Measurements from ENCODE around the gene SLC12A2.

Gene SLC12A2

DNA sequence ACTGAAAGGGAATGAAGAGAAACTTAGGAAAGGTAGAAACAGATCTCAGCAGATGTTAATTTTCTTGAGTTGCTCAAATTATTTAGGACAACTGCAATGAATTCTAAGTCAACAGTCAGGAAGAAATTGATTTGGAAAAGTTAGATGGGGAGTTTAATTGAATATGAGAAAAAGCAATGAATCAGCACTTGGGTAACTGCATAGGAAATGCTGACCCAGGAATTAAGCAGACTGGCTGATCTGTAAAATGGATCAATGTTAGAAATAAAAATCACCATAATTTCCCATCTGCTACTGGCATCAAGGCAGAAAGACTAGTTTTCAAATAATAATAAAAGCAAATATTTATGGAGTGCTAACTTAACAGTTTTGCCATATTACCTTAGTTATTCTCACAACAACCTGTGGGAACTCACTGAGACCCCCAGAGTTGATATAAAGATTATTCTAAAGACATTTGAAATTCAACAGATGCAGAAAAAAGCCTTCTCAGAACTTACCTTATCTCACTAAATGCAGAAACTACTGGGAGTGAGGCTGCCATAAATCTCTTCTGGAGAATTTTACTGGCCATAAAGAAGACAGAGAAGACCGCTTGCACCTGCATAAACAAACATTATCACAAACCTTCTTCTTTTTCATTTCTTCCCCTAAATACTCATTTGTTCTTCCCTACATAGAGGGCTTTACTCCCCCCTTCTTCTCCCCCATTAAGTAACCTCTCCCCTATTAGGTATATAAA lies 22.8 kb upstream of the SLC12A2 start:
- TF ChIP-seq USF1 (IDR thresholded peaks at IDR 0.05) = no peak
- no peak for TF ChIP-seq EP300 (IDR thresholded peaks at IDR 0.05; ENCODE audit: borderline replicate concordance)
- no peak for TF ChIP-seq EGR1 (IDR thresholded peaks at IDR 0.05)
- TF ChIP-seq FOXM1 (IDR thresholded peaks at IDR 0.05; ENCODE audit: borderline replicate concordance, low read depth) = no peak
- no peak for TF ChIP-seq CEBPB (IDR thresholded peaks at IDR 0.05)
- no peak for TF ChIP-seq YY1 (IDR thresholded peaks at IDR 0.05; ENCODE audit: low read depth)
- TF ChIP-seq TCF12 (IDR thresholded peaks at IDR 0.05; ENCODE audit: low read depth) = no peak
- no peak for TF ChIP-seq ZBTB7A (IDR thresholded peaks at IDR 0.05; ENCODE audit: low read depth)
- TF ChIP-seq NFIC (IDR thresholded peaks at IDR 0.05) = no peak
- TF ChIP-seq TAF1 (IDR thresholded peaks at IDR 0.05; ENCODE audit: low read depth) = no peak
- TF ChIP-seq RAD21 (IDR thresholded peaks at IDR 0.05; ENCODE audit: low read depth) = no peak
- no peak for TF ChIP-seq TEAD4 (IDR thresholded peaks at IDR 0.05)
- TF ChIP-seq, protein P1, sequence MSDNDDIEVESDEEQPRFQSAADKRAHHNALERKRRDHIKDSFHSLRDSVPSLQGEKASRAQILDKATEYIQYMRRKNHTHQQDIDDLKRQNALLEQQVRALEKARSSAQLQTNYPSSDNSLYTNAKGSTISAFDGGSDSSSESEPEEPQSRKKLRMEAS (IDR thresholded peaks at IDR 0.05) = no peak
- TF ChIP-seq CREB1 (IDR thresholded peaks at IDR 0.05; ENCODE audit: low read depth) = no peak
- TF ChIP-seq REST (IDR thresholded peaks at IDR 0.05; ENCODE audit: low read depth) = no peak

- TF ChIP-seq USF1 (IDR thresholded peaks at IDR 0.05) = no peak
Observed at GRCh38 chr5:128062172-128062746, 21.3 kb upstream of the SLC12A2 start.

- no peak for TF ChIP-seq REST (IDR thresholded peaks at IDR 0.05; ENCODE audit: low read depth)
- TF ChIP-seq USF1 (IDR thresholded peaks at IDR 0.05) = no peak
- TF ChIP-seq TCF12 (IDR thresholded peaks at IDR 0.05; ENCODE audit: low read depth) = no peak
- no peak for TF ChIP-seq TEAD4 (IDR thresholded peaks at IDR 0.05)
- no peak for TF ChIP-seq EP300 (IDR thresholded peaks at IDR 0.05; ENCODE audit: borderline replicate concordance)
- no peak for TF ChIP-seq YY1 (IDR thresholded peaks at IDR 0.05; ENCODE audit: low read depth)
- TF ChIP-seq CEBPB (IDR thresholded peaks at IDR 0.05) = no peak
- no peak for TF ChIP-seq TAF1 (IDR thresholded peaks at IDR 0.05; ENCODE audit: low read depth)
- TF ChIP-seq ZBTB7A (IDR thresholded peaks at IDR 0.05; ENCODE audit: low read depth) = no peak
- TF ChIP-seq, protein P1 (IDR thresholded peaks at IDR 0.05) = no peak
- TF ChIP-seq CREB1 (IDR thresholded peaks at IDR 0.05; ENCODE audit: low read depth) = no peak
- TF ChIP-seq EGR1 (IDR thresholded peaks at IDR 0.05) = no peak
- TF ChIP-seq FOXM1 (IDR thresholded peaks at IDR 0.05; ENCODE audit: borderline replicate concordance, low read depth) = no peak
- TF ChIP-seq NFIC (IDR thresholded peaks at IDR 0.05) = no peak
- TF ChIP-seq RAD21 (IDR thresholded peaks at IDR 0.05; ENCODE audit: low read depth) = no peak
Observed at GRCh38 chr5:128074171-128074570, 9.4 kb upstream of the SLC12A2 start.

DNA sequence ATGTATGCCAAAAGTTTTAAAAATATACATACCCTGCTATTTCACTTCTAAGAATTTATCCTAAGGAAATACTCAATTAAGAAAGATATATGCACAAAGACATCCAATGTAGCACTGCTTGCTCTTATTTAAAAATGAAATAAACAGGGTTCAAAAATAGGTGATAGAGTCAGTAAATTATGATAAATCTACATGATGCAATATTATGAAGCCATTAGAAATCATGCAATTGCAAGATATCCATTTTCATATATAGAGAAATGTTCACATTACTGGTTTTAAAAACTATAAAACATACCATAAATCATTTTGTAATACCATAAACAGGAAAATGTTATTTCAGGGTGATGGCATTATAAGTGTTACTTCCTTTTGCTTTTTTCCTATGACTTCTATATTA lies 8.6 kb upstream of the SLC12A2 start:
- TF ChIP-seq FOXM1 (IDR thresholded peaks at IDR 0.05; ENCODE audit: borderline replicate concordance, low read depth) (no peak), TAF1 (IDR thresholded peaks at IDR 0.05; ENCODE audit: low read depth) (no peak), CREB1 (IDR thresholded peaks at IDR 0.05; ENCODE audit: low read depth) (no peak), YY1 (IDR thresholded peaks at IDR 0.05; ENCODE audit: low read depth) (no peak), EP300 (IDR thresholded peaks at IDR 0.05; ENCODE audit: borderline replicate concordance) (no peak), TCF12 (IDR thresholded peaks at IDR 0.05; ENCODE audit: low read depth) (no peak), NFIC (IDR thresholded peaks at IDR 0.05) (no peak), TEAD4 (IDR thresholded peaks at IDR 0.05) (no peak), CEBPB (IDR thresholded peaks at IDR 0.05) (no peak), ZBTB7A (IDR thresholded peaks at IDR 0.05; ENCODE audit: low read depth) (no peak)
- TF ChIP-seq, protein P1 (IDR thresholded peaks at IDR 0.05) = no peak

DNA sequence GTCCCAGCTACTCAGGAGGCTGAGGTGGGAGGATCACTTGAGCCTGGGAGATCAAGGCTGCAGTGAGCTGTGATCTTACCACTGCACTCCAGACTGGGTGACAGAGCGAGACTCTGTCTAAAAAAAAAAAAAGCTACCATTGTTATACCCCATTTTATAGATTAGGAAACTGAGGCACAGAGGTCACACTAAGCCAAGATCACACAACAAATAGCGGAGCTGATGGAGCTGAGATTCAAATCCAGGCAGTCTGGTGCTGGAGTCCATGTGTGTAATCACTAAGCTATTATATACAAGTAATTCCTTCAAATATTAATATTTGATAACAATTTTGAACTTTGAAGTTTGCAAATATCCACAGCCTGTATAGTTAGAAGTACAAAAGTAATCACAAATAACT lies 6.0 kb upstream of the SLC12A2 start:
- TF ChIP-seq CEBPB (IDR thresholded peaks at IDR 0.05) (no peak), RAD21 (IDR thresholded peaks at IDR 0.05; ENCODE audit: low read depth) (no peak), FOXM1 (IDR thresholded peaks at IDR 0.05; ENCODE audit: borderline replicate concordance, low read depth) (no peak), EGR1 (IDR thresholded peaks at IDR 0.05) (no peak), ZBTB7A (IDR thresholded peaks at IDR 0.05; ENCODE audit: low read depth) (no peak), TEAD4 (IDR thresholded peaks at IDR 0.05) (no peak), EP300 (IDR thresholded peaks at IDR 0.05; ENCODE audit: borderline replicate concordance) (no peak), NFIC (IDR thresholded peaks at IDR 0.05) (no peak), YY1 (IDR thresholded peaks at IDR 0.05; ENCODE audit: low read depth) (no peak)
- TF ChIP-seq, protein P1 (IDR thresholded peaks at IDR 0.05) = no peak

Measured in Ishikawa (cell line).